ENCODE measurements around the gene HEBP1.

The HEBP1 gene

DNA sequence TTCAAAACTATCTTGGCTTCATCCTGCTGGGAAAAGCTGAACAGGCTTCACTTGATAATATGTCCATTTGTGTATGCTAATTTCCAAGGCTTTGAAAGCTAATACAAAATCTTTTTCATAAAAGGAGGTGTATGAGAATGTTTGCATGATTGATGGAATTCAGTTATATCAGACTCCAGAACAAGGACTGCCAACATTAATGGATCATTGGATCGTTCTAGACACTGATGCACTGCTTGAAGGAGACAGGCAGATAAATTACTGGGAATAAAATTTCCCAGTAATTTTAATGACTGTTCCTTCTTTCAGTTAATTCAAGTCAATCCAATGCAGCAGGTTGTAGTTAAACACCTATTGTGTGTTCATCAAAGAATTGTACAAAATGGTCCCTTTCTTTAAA lies 48.6 kb downstream of the HEBP1 start:
- no peak for DNase-seq (ENCODE audit: low read depth, low spot score)

DNA sequence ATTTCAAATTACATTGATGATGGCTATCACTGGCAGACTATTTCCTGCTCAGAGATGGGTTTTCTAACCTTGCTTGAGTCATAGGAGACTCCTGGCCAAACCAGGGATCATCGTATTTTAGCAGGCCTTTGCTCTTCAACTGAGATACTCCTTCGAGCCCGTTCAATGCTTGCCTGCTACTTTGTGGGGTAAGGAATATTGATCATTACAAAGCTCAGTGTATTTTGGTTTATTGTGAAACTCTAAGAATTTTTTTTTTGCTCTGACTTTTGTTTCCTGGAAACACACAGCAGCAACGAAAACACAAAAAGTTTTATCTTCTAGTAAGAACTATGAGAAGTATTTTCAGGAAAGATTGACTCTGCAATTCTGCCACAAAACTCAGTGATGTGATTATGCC lies 52.2 kb downstream of the HEBP1 start:
- no peak for DNase-seq (ENCODE audit: low read depth, low spot score)

DNA sequence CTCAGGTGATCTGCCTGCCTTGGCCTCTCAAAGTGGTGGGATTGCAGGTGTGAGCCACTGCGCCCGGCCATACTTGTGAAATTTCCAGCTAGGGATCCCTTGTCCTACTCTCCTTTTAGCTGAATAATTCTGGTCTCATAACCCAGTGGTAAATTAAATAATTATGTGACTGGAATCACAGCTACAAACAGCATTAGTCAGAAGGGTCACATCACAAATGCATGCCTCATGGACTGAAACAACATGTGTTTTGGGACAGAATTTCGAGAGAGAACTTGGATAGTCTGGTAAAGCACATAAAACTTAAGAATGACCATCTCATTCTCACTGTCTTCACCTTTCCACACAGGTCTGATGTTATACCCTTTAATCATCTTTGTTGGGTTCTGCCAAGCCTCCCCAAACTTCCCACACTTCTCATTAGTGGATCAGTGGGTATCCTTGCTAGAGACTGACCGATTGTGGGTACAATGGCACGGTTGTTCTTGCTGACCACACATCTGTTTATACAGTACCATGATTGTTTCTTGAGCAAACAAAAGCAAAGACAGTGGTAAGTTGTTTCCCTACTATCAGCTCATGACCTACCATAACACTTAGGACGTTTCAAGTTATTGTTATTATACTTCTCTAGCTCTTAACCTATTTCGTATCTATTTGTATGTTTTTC lies 53.2 kb downstream of the HEBP1 start:
- no peak for DNase-seq (ENCODE audit: low read depth, low spot score)

DNA sequence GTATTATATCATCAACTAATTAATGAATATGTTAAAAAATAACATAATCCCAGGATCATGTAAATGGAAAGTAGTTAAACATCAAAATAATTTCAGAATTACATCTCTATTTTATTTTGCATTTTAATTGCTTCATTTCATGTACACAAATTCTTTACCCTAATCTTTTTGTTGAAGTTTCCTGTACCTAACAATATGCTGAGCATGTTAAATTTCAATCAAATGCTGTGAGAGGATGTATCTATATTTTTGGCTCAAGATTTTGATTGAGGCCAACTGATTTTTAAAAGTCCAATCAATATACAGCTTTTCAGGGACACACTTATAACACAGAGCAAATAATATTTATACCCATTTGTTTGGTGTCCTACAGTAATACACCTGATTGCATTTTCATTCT lies 54.5 kb downstream of the HEBP1 start:
- no peak for DNase-seq (ENCODE audit: low read depth, low spot score)

DNA sequence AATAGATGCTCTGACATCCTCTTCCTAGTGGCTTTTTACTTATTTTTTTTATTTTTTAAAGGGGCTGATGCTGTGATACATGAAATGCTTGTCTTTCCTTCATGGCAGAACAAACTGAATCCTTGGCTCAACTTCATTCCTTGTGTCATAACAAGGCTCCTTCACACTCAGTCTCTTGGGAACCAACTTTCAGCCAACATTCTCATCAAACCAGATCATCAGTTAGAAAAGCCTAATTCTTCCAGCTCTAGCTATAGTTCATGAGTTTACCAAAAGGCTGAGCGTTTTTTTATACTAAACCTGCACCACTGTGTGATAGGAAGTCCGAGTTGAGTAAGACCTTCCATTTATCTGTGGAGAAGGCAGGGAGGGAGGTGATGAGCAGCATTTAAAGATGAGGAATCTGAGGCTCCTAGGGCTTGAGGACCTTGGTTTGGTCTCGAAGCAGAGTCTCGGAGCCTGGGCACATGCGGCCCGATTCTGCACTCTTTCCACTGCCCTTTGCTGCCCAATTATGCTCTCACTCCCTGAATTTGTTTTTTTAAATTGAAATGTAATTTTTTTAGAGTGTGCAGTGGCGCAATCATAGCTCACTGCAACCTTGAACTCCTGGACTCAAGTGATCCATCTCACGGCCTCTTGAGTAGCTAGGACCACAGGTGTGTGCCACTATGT lies 56.3 kb downstream of the HEBP1 start:
- no peak for DNase-seq (ENCODE audit: low read depth, low spot score)

DNA sequence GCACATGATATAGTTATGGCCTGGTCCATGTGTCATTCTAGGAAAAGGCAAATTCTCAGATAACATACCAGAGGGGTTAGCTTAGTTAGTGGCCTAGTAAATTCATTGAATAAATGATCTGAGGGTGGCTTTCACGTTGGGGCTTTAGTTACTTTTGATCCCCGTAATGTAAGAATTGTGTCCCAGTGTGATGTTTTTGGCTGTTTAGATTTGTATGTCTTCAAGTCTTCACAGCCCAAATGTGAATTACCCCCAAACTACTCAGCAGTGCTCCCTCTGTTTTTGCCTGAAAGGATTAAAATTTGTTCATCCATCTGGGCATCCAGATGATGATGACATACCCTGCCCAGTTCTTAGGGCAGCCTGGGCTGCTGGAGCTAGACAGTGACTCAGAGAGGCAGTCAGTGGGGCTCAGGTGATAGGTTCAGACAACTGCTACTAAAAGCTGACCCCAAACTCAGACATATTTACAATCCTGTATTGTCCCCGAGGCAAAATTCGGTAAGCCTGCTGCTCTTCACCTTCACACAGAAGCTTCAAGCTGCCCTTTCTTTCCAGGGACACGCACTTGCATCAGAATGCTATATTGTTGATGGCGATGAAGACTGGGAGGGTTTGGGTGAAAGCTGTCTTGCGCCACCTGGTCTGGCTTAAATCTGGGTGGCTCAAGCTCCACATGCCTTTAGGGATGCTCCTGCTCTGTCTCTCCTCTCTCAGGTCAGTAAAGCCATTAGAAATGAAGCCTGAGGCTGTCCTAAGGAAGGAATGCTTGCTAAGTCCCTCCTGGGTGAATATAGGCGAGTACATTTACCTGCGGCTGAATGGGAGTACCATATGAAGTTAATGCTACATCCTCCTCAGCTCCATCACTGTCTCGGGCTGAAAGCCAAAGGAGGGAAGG lies 58.4 kb downstream of the HEBP1 start:
- DNase-seq (ENCODE audit: low read depth, low spot score), result no peak

DNA sequence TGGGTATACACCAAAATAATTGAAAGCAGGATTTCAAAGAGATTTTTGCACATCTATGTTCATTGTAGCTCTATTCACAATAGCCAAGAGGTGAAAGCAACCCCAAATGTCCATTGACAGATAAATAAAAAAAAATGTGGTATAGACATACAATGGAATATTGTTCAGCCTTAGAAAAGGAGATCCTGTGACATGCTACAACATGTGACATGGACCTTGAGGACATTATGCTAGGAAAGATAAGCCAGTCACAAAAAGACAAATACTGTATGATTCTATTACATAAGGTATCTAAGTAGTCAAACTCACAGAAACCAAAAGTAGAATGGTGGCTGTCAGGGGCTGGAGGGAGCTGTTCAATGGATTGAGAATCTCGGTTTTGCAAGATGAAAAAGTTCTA lies 60.2 kb downstream of the HEBP1 start:
- DNase-seq (ENCODE audit: low read depth, low spot score), result no peak

DNA sequence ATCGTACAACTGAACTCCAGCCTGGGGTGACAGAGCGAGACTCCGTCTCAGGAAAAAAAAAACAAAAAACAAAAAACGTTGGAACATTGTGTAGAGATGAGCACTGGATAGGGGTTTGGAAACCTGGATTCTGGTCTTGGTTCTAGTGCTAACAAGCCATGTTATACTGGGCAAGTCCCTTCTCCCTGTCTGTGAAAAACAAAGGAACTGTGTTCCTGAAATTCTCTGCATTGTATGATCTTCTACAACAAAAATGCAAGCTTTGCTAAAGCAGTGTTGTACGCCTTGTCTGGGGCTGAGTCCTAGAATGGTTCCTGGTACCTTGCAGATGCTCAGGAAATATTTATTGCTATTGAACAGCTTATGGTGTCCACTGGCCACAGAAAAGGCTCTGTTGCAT lies 61.5 kb downstream of the HEBP1 start:
- no peak for DNase-seq (ENCODE audit: low read depth, low spot score)

DNA sequence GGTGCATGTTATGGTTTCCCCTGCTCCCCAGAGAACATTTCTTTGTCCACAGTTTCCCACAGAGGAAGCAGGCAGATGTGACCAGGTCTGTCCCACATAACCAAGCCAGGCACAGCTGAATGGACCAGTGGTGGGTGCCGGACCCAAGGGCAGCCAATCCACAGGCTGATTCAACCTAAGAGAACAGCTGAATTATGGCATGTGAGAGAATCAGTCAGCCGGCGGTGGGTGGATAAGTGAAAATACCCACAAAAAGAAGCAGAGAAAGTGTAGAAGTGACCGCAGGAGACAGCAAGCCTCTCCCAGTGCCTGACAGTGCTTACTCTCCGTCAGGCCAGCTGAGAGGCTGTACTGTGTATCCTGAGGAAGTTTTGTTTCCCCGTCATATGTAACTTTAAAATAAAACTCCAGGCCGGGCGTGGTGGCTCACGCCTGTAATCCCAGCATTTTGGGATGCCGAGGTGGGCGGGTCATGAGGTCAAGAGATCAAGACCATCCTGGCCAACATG lies 63.0 kb downstream of the HEBP1 start:
- no peak for DNase-seq (ENCODE audit: low read depth, low spot score)

DNA sequence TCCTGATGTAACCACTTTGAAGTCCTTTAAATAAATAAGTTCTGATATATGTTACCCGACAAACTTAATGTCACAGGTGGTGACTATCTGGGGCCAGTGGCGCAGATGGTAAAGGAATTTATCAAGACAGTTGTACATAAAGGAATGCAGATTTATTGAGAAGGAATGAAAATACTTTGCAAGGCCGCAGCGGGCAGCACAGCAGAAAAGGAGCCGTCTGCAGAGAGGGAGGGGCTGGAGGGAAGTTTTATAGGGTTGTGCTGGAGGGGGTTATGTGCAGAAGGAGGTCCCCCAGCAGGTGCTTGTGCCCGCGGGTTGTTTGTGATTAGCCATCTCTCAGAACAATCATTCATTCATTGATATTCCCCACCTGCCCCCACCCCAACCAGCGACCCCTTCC lies 65.5 kb downstream of the HEBP1 start:
- DNase-seq (ENCODE audit: low read depth, low spot score), result no peak

DNA sequence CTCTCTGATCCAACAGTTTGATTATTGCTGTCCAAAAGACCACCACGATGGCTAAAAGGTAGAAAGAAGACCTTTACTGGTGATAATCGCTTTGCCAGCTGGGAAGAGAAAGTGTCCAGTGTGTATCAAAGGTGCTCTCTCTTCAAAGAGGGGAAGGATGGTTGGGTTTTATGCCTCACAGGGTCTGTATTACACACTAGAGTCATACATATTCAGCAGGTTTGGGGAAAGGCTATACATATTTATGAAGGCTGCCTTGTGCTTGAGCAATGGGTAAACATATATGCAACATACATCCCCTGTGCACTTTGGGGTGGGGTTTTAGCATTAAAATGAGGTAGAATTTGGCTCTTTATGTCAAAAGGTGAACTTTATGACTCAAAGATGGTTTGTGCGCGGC lies 66.3 kb downstream of the HEBP1 start:
- no peak for DNase-seq (ENCODE audit: low read depth, low spot score)

DNA sequence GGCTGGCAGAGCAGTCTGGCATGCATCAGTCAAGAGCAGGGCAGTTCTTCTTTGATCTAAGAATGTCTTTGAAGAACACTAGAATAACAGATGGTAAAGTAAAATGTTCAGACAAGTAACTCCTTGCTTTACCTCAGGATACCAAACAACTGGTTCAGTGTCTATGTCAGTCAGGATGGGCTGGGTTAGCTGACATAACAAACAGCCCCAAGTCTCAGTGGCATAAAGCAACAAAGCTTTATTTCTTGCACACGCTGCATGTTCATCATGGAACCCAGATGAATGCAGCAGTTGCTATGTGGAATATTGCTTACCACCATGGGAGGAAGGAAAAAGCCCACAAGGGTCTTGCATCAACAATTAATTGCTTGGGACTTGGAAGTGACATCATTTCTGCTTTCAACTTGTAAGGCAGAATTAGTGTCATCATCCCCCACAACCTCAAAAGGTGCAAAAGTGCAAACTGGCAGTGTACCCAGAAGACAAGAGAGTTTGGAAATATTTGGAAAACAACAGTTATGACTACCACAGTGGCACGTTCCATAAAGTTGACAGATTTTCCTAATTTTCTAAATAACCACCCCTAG lies 69.3 kb downstream of the HEBP1 start:
- DNase-seq (ENCODE audit: low read depth, low spot score), result no peak

DNA sequence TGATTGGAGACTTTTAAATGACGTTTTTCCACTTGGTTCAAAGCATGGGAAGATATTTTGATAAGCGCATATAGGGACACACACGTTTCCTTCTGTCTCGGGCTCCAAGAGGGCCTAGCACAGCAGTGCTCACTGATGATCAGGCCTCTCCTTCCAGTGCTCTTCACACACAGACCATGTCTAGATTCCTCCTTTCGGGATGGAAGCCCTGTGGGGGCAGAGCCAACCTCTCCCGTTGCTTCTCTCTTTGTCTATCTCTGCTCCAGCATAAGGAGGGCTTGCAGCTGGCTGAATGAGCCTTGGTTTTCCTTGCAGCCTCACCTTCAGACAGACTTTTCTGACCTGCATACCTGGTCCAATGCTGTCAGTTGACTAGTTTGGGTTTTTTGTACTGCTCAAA lies 70.4 kb downstream of the HEBP1 start:
- no peak for DNase-seq (ENCODE audit: low read depth, low spot score)

DNA sequence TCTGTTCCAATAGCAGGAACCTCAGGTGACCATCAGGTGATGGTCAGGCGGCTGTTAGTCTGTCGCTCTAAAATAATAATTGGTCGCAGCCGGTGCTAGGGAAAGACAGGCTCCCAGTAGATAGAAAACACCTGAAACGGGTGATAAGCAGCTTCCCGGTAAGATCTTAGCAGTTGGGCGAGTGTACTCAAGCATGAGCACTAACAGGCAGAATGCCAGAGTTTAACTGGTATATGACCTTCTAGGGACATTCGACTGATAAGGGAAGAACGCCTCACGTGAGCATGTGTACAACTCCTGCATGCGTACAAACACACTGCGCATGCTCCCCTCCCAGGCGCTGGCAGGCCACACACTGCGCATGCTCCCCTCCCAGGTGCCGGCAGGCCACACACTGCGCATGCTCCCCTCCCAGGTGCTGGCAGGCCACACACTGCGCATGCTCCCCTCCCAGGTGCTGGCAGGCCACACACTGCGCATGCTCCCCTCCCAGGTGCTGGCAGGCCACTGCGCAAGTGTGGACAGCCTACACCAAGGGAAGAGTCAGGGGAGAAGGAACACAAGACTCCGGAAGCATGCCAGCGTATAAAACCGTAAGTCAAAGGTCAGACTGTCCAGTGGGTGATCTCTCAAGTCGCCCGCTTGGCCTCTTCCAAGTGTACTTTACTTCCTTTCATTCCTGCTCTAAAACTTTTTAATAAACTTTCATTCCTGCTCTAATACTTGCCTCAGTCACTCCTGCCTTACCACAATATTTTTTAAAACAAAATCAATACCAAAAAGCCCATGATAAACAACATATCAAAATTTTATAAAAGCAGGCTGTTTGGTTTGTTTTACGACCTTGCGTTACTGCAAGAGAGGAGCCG lies 72.6 kb downstream of the HEBP1 start:
- DNase-seq (ENCODE audit: low read depth, low spot score), result peak; percentile 2

DNA sequence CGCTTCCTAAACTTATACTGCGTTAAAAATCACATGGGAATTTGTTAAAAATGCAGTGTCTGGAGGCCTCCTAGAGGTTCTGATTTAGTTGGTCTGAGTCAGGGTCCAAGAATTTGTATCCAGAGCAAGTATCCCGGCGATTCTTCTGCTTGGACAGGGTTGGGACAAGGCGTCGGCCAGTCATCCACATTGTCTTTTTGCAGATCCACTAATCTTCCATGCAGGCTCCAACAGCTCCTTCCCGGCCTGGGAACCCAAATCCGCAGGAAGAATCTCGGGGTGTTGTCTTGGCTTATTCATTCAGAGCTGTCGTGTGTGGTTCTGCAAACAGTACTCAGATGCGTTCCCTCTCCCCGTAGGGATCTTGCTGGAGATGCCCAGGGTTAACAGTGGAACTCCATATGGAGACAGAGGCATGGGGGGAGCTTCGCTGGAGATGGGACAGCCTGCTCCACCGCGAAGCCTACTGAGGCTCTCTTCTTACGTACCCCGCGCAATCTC lies 73.4 kb downstream of the HEBP1 start:
- DNase-seq (ENCODE audit: low read depth, low spot score), result no peak

DNA sequence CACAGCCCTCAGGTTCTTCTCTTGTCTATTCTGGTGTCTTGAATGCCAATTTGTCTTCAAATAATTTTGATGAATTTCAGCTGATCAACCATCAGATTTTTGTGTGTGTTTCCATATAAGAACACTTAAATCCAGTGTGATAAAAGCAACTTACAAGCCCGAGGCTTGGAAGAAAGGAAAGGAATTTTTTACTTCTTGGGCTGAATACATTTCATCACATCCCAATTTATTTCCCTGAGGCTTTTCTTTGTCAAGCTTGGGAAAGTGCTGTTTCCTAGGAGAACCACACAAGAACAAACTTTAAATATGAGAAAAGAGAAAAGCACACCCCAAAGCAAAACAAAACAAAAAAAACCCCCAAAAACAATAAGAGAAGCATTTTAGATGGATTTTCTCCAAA lies 74.7 kb downstream of the HEBP1 start:
- DNase-seq (ENCODE audit: low read depth, low spot score), result no peak
